GM19372 (cell line): ENCODE data around the gene KIAA1671.
"Not testable (repeated sequence)": the region's sequence is repeated elsewhere in the genome, so short reads cannot be mapped to it uniquely, and the experiment has no call there.

Source experiments
- ATAC-seq: cut with Tn5 transposase; IDR thresholded peaks from one replicate; pipeline ENCODE4 v1.9.1; 2021; ENCODE audit warnings: mild to moderate bottlenecking, low read depth, moderate library complexity; ENCODE audit not compliant: unreplicated experiment

KIAA1671 gene

GRCh38 chr22:25183949-25184619 is 231.6 kb downstream of the KIAA1671 start:
- ATAC-seq, result no peak

- ATAC-seq, result no peak
These were observed 233.6 kb downstream of the KIAA1671 start for GRCh38 chr22:25186140-25186539.

- ATAC-seq, result no peak
These were observed 235.0 kb downstream of the KIAA1671 start for GRCh38 chr22:25187469-25187868.

- no peak for ATAC-seq
These were observed 239.9 kb downstream of the KIAA1671 start for GRCh38 chr22:25192406-25192805.

GRCh38 chr22:25193130-25193529 is 240.6 kb downstream of the KIAA1671 start:
- ATAC-seq, result no peak

GRCh38 chr22:25193548-25193947 is 241.0 kb downstream of the KIAA1671 start:
- no peak for ATAC-seq

- no peak for ATAC-seq
These were observed 243.8 kb downstream of the KIAA1671 start for GRCh38 chr22:25196326-25196725.

GRCh38 chr22:25197340-25197739 is 244.8 kb downstream of the KIAA1671 start:
- ATAC-seq, result no peak

- no peak for ATAC-seq
These were observed 247.4 kb downstream of the KIAA1671 start, which contains the start of gene CRYBB3 for GRCh38 chr22:25199731-25200520. TSS of gene CRYBB3 (plus strand) at chr22:25199858. CDS start at chr22:25201397, 1,539 bp downstream.

GRCh38 chr22:25200967-25201366 is 248.5 kb downstream of the KIAA1671 start:
- no peak for ATAC-seq

GRCh38 chr22:25201557-25202273 is 249.2 kb downstream of the KIAA1671 start:
- no peak for ATAC-seq

GRCh38 chr22:25202290-25202921 is 249.9 kb downstream of the KIAA1671 start:
- ATAC-seq, result no peak

GRCh38 chr22:25203082-25203481 is 250.6 kb downstream of the KIAA1671 start:
- ATAC-seq, result no peak

GRCh38 chr22:25204547-25204946 is 252.0 kb downstream of the KIAA1671 start:
- ATAC-seq, result not testable (repeated sequence)

GRCh38 chr22:25205847-25206246 is 253.3 kb downstream of the KIAA1671 start:
- ATAC-seq, result no peak

- ATAC-seq, result no peak
These were observed 254.5 kb downstream of the KIAA1671 start for GRCh38 chr22:25206998-25207397.

GRCh38 chr22:25207553-25208157 is 255.1 kb downstream of the KIAA1671 start:
- no peak for ATAC-seq

- ATAC-seq, result no peak
These were observed 255.8 kb downstream of the KIAA1671 start for GRCh38 chr22:25208328-25208727.

GRCh38 chr22:25208743-25209505 is 256.4 kb downstream of the KIAA1671 start:
- no peak for ATAC-seq

GRCh38 chr22:25210793-25211192 is 258.3 kb downstream of the KIAA1671 start:
- no peak for ATAC-seq
